DMS114 treated with DMSO at 0.1 percent for 48 hours (cell line): ENCODE data around the gene PLCB1.

Experiments used
- DNase-seq: peaks from one replicate; lab custom pipeline; 2025; ENCODE audit not compliant: unreplicated experiment; lab: John Stamatoyannopoulos, UW

The PLCB1 gene

GRCh38 chr20:8909596-8909995 is 777.5 kb downstream of the PLCB1 start:
- DNase-seq: no peak

GRCh38 chr20:8912096-8912495 is 780.0 kb downstream of the PLCB1 start:
- no peak for DNase-seq

GRCh38 chr20:8912731-8913130 is 780.7 kb downstream of the PLCB1 start:
- DNase-seq: no peak

- no peak for DNase-seq
Measured at GRCh38 chr20:8913456-8913855, 781.4 kb downstream of the PLCB1 start.

- DNase-seq: no peak
Measured at GRCh38 chr20:8914421-8914820, 782.4 kb downstream of the PLCB1 start.

- DNase-seq: no peak
Measured at GRCh38 chr20:8917084-8917483, 785.0 kb downstream of the PLCB1 start.

- no peak for DNase-seq
Measured at GRCh38 chr20:8918145-8918544, 786.1 kb downstream of the PLCB1 start.

- DNase-seq: no peak
Measured at GRCh38 chr20:8924539-8924938, 792.5 kb downstream of the PLCB1 start.

GRCh38 chr20:8930726-8931125 is 798.7 kb downstream of the PLCB1 start:
- no peak for DNase-seq

GRCh38 chr20:8932192-8933165 is 800.4 kb downstream of the PLCB1 start:
- no peak for DNase-seq

GRCh38 chr20:8933381-8933807 is 801.3 kb downstream of the PLCB1 start:
- DNase-seq: no peak

GRCh38 chr20:8934362-8934761 is 802.3 kb downstream of the PLCB1 start:
- DNase-seq: no peak
